HUES64 (cell line): ENCODE measurements around the gene GANC.
A peak's percentile ranks its signal among the peaks of the same experiment; 100 is the strongest.

Source experiments
- H3K27ac ChIP-seq: 2 replicates; pipeline ENCODE4 v1.7.0; 2013; ENCODE audit warnings: low read depth, low read length, inconsistent platforms
- H3K27me3 ChIP-seq: 2 replicates; pipeline ENCODE4 v1.6.1; 2013; ENCODE audit warnings: mild to moderate bottlenecking, low read length; ENCODE audit not compliant: insufficient read depth
- H3K36me3 ChIP-seq: 2 replicates; pipeline ENCODE4 v1.6.1; 2013; ENCODE audit warnings: mild to moderate bottlenecking, low read length; ENCODE audit not compliant: insufficient read depth
- H3K4me1 ChIP-seq: 2 replicates; pipeline ENCODE4 v1.6.1; 2013; ENCODE audit warnings: mild to moderate bottlenecking, low read length, moderate library complexity; ENCODE audit not compliant: insufficient read depth
- H3K4me3 ChIP-seq: 2 replicates; pipeline ENCODE4 v1.5.1; 2013; ENCODE audit warnings: mild to moderate bottlenecking, low read length, moderate library complexity
- H3K9ac ChIP-seq: 2 replicates; pipeline ENCODE4 v1.6.1; 2013; ENCODE audit warnings: mild to moderate bottlenecking, low read depth, low read length
- H3K9me3 ChIP-seq: 2 replicates; pipeline ENCODE4 v1.6.1; 2013; ENCODE audit warnings: low read depth, low read length; ENCODE audit not compliant: insufficient read depth
- WGBS: fragments of 150-250, 120-280 bp; methylation state at CpG from one replicate; pipeline ENCODE4 v1.1.7; 2013; ENCODE audit warnings: missing lambda C conversion rate; 5-methylcytosine and 5-hydroxymethylcytosine counted together

The GANC gene

GRCh38 chr15:42375941-42376340, 102.9 kb downstream of the GANC start:
- H3K9me3 ChIP-seq = peaks cover 28% of the 10 kb centered on the region
- H3K4me3 ChIP-seq = no peak overlapping the region
- H3K27ac ChIP-seq = no peak overlapping the region
- peaks cover 10% of the 10 kb centered on the region; the same call in 1 of the 2 replicates for H3K27me3 ChIP-seq
- H3K9ac ChIP-seq = no peak overlapping the region
- no peaks in the 10 kb centered on the region for H3K36me3 ChIP-seq
- WGBS = 87% methylated on average over 4 of the region's 4 CpGs
- H3K4me1 ChIP-seq = no peaks in the 10 kb centered on the region

GRCh38 chr15:42378011-42378410, 105.0 kb downstream of the GANC start:
- Histone ChIP-seq H3K27me3 (peaks cover 10% of the 10 kb centered on the region; the same call in 1 of the 2 replicates), H3K4me3 (no peak overlapping the region), H3K9me3 (peaks cover 22% of the 10 kb centered on the region), H3K4me1 (no peaks in the 10 kb centered on the region), H3K36me3 (no peaks in the 10 kb centered on the region), H3K27ac (no peak overlapping the region), H3K9ac (no peak overlapping the region)
- WGBS = 73% methylated on average over 8 of the region's 8 CpGs

- no peaks in the 10 kb centered on the region for H3K9me3 ChIP-seq
- H3K4me3 ChIP-seq = no peak overlapping the region
- 27% methylated on average over 4 of the region's 4 CpGs for WGBS
- H3K27me3 ChIP-seq = no peaks in the 10 kb centered on the region; the same call in 1 of the 2 replicates
- H3K36me3 ChIP-seq = no peaks in the 10 kb centered on the region
- peak overlapping the region; percentile 43; the same call in 1 of the 2 replicates for H3K27ac ChIP-seq
- no peak overlapping the region; the same call in 1 of the 2 replicates for H3K9ac ChIP-seq
- peaks cover 13% of the 10 kb centered on the region for H3K4me1 ChIP-seq
These were observed 111.6 kb downstream of the GANC start for GRCh38 chr15:42384597-42384996.

GRCh38 chr15:42385206-42385979, 112.4 kb downstream of the GANC start:
- Histone ChIP-seq H3K4me1 (peaks cover 13% of the 10 kb centered on the region), H3K4me3 (no peak overlapping the region), H3K27me3 (no peaks in the 10 kb centered on the region; the same call in 1 of the 2 replicates), H3K27ac (peak overlapping the region; percentile 0; the same call in 1 of the 2 replicates), H3K36me3 (no peaks in the 10 kb centered on the region), H3K9ac (no peak overlapping the region; the same call in 1 of the 2 replicates), H3K9me3 (no peaks in the 10 kb centered on the region)
- 12% methylated on average over 5 of the region's 5 CpGs for WGBS

GRCh38 chr15:42385980-42386700, 113.1 kb downstream of the GANC start:
- Histone ChIP-seq H3K27ac (no peak overlapping the region), H3K4me3 (no peak overlapping the region), H3K4me1 (peaks cover 13% of the 10 kb centered on the region), H3K27me3 (no peaks in the 10 kb centered on the region; the same call in 1 of the 2 replicates), H3K9ac (no peak overlapping the region), H3K36me3 (no peaks in the 10 kb centered on the region), H3K9me3 (no peaks in the 10 kb centered on the region)
- WGBS = 86% methylated on average over 12 of the region's 12 CpGs

- 88% methylated on average over 8 of the region's 8 CpGs for WGBS
- H3K9ac ChIP-seq = no peak overlapping the region
These were observed 114.6 kb downstream of the GANC start for GRCh38 chr15:42387603-42388002.

GRCh38 chr15:42392309-42393024, 119.5 kb downstream of the GANC start:
- Histone ChIP-seq H3K27me3 (no peaks in the 10 kb centered on the region), H3K9me3 (no peaks in the 10 kb centered on the region), H3K9ac (no peak overlapping the region), H3K4me1 (no peaks in the 10 kb centered on the region), H3K4me3 (no peak overlapping the region), H3K27ac (no peak overlapping the region), H3K36me3 (no peaks in the 10 kb centered on the region)
- 93% methylated on average over 11 of the region's 11 CpGs for WGBS

More at GRCh38 chr15:42387603-42388002, 114.6 kb downstream of the GANC start:
- Histone ChIP-seq H3K4me3 (no peak overlapping the region), H3K27ac (no peak overlapping the region), H3K36me3 (no peaks in the 10 kb centered on the region), H3K27me3 (no peaks in the 10 kb centered on the region), H3K4me1 (peaks cover 13% of the 10 kb centered on the region), H3K9me3 (no peaks in the 10 kb centered on the region)

- Histone ChIP-seq H3K36me3 (no peaks in the 10 kb centered on the region), H3K9me3 (no peaks in the 10 kb centered on the region), H3K4me1 (no peaks in the 10 kb centered on the region), H3K27me3 (no peaks in the 10 kb centered on the region), H3K27ac (no peak overlapping the region), H3K9ac (no peak overlapping the region), H3K4me3 (no peak overlapping the region)
- WGBS = 93% methylated on average over 13 of the region's 13 CpGs
These were observed 121.1 kb downstream of the GANC start for GRCh38 chr15:42394106-42394505.

GRCh38 chr15:42395838-42396237, 122.8 kb downstream of the GANC start:
- Histone ChIP-seq H3K27me3 (no peaks in the 10 kb centered on the region), H3K36me3 (no peaks in the 10 kb centered on the region), H3K27ac (no peak overlapping the region), H3K9ac (no peak overlapping the region), H3K4me3 (no peak overlapping the region), H3K9me3 (no peaks in the 10 kb centered on the region), H3K4me1 (no peaks in the 10 kb centered on the region)
- 91% methylated on average over 1 of the region's 1 CpG for WGBS

GRCh38 chr15:42401544-42402454, 128.8 kb downstream of the GANC start:
- Histone ChIP-seq H3K9me3 (no peaks in the 10 kb centered on the region), H3K27ac (no peak overlapping the region), H3K4me1 (no peaks in the 10 kb centered on the region), H3K9ac (no peak overlapping the region), H3K4me3 (no peak overlapping the region), H3K27me3 (no peaks in the 10 kb centered on the region), H3K36me3 (no peaks in the 10 kb centered on the region)
- 92% methylated on average over 24 of the region's 24 CpGs for WGBS
